ENCODE results near the gene RNF222. TPM values are rescaled to one million over a fixed set of nuclear protein-coding genes. Genes with fewer than 3 reads are reported as not detected.

Gene RNF222
- total RNA-seq, 2 experiments from 2014 or later, result 0.12 to 0.20 TPM

DNA sequence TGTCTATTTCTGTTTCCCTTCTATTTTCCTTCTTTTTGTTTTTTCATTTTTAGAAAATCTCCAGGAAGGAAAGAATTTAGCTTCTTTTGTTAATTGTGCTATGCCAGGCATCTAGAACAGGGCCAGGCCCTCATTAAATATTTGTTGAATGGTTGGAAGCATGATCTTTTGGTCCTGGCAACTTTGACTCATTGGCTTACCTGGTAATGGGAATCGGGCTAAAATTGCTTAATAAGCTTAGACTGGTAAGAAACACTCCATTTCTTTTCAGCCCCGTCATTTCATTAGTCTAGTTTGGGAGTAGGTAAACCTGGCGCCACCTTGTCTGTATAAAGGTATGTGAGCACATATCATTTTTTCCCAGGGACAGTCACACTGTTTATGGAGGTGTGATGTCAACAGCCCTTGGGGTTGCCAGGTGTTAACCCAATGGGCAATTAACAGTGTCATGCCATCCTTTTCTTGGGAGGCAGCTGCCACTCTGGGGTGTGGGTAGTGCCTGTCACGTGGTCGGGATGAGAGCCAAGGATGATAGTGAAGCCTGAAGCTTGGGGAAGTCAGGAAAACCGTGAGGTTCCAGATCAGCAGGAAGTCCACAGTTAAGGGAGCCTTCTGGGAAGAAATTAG lies 28.6 kb upstream of the RNF222 start:
- CTCF ChIA-PET, result interaction anchor here (1.5 kb wide), 1 partner anchor 16 kb away, joined by 3 read pairs; no protein-coding TSS in a partner anchor
- no peak overlapping the region for H3K4me3 Mint-ChIP-seq
- ATAC-seq, result no peak
- peaks cover 33% of the 10 kb centered on the region for H3K27me3 Mint-ChIP-seq
- H3K9me3 Mint-ChIP-seq (ENCODE audit: low read depth), result no peaks in the 10 kb centered on the region
- H3K36me3 Mint-ChIP-seq, result no peaks in the 10 kb centered on the region
- H3K27ac Mint-ChIP-seq, result no peak overlapping the region
- no peak for DNase-seq
- no peaks in the 10 kb centered on the region for H3K4me1 Mint-ChIP-seq

DNA sequence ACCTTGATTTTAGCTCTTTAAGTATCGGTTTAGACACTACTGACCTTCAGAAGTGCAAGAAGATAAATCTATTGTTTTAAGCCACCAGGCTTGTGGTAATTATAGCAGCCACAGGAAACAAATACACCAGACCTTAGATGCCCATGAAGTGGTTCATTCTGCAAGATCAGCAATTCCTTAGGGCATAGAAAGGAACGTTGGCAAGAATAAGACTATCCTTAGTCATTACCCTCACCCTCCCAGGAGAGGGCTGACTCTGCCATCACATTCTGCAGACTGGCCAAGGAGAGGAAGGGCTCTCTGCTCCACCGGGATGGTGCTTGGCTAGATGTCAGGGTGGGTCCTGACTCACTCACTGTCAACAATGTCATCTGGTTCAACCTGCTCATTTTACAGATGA lies 23.9 kb upstream of the RNF222 start:
- H3K36me3 Mint-ChIP-seq, result no peaks in the 10 kb centered on the region
- no peaks in the 10 kb centered on the region for H3K4me1 Mint-ChIP-seq
- H3K9me3 Mint-ChIP-seq (ENCODE audit: low read depth), result no peaks in the 10 kb centered on the region
- peaks cover 71% of the 10 kb centered on the region for H3K27me3 Mint-ChIP-seq
- no peak overlapping the region for H3K4me3 Mint-ChIP-seq
- ATAC-seq, result no peak
- no peak overlapping the region for H3K27ac Mint-ChIP-seq
- CTCF ChIA-PET, result interaction anchor here (2.4 kb wide), 1 partner anchor 11 kb away, joined by 16 read pairs; no protein-coding TSS in a partner anchor
- no peak for DNase-seq

DNA sequence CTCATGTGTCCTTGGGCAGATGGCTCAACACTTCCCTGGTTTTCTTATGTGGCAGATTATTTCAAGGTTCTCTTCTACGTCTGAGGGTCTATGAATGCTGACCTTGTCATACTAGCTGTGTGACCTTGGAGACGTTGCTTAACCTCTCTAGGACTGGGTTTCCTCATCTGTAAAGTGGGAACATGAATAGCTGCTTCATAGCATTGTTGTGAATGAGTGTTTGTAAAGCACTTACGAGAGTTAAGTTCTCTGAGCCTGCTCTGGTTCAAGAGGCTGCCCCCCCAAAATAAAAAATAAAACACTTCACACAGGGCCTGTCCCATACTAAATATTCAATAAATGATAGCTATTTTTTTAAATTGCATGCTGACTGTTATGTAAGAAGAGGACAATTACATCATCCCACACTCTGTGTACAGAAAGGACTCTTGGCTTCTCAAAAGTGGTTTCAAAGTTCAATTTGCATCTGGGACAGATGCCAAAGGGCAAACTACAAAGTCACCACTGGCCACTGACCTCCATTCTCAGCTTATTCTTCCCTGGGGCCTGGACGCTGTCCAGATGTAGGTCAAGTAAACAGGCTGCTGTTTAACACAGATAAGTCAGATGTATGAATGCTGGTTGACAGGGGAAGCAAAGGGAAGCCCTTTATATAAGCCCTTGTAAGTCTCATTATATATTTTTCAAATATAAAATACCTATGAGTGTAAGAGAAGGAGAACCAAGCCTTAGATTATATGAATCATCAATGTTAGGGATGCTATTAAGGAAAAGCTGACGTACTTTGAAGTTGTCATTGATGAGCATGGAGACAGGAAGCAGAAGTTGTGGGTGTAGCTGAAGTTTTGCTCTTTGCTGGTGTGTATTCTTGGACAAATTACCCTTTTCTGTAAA lies 22.7 kb upstream of the RNF222 start:
- no peak for ATAC-seq
- CTCF ChIA-PET, result interaction anchor here (1.0 to 2.4 kb wide), 2 partner anchors 8 to 10 kb away, joined by 4 to 16 read pairs; no protein-coding TSS in a partner anchor
- H3K9me3 Mint-ChIP-seq (ENCODE audit: low read depth), result no peaks in the 10 kb centered on the region
- DNase-seq, result no peak
- H3K27ac Mint-ChIP-seq, result no peak overlapping the region
- no peak overlapping the region for H3K4me3 Mint-ChIP-seq
- H3K36me3 Mint-ChIP-seq, result no peaks in the 10 kb centered on the region
- H3K4me1 Mint-ChIP-seq, result no peaks in the 10 kb centered on the region
- peaks cover 76% of the 10 kb centered on the region for H3K27me3 Mint-ChIP-seq

DNA sequence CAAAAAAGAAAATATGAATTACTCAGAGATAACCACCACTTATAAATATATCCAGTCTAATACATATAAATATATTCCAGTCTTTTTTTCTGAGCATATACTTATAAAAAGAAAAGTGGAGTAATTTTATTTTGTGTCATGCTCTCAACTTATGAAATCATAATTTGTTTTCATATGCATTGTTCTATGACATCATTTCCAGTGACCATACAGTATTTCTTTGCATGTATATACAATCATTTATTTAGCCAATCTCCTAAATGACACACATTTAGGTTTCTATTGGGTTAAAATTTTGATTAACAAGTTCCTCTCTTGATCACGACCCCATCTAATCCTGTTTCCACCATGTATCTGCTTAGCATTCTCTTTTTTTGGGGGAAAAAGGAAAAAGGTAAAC lies 21.7 kb upstream of the RNF222 start:
- H3K9me3 Mint-ChIP-seq (ENCODE audit: low read depth), result no peaks in the 10 kb centered on the region
- DNase-seq, result no peak
- ATAC-seq, result no peak
- CTCF ChIA-PET, result interaction anchor here (2.4 kb wide), 1 partner anchor 9 kb away, joined by 16 read pairs; no protein-coding TSS in a partner anchor
- H3K4me3 Mint-ChIP-seq, result no peak overlapping the region
- no peaks in the 10 kb centered on the region for H3K4me1 Mint-ChIP-seq
- H3K27ac Mint-ChIP-seq, result no peak overlapping the region
- H3K36me3 Mint-ChIP-seq, result no peaks in the 10 kb centered on the region
- peaks cover 77% of the 10 kb centered on the region for H3K27me3 Mint-ChIP-seq

DNA sequence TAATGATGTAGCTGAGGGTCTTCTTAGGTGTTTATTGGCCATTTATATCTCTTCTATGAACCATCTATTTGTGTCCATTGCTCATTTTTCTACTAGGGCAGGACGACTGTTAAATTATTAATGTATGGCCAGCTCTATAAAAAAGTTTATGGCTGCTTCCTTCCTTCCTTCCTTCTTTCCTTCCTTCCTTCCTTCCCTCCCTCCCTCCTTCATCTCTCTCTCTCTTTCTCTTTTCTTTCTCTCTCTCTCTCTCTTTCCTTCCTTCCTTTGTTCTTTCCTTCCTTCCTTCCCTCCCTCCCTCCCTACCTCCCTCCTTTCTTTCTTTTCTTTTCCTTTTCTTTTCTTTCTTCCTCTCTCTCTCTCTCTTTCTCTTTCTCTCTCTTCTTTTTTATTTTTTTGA lies 20.8 kb upstream of the RNF222 start:
- Mint-ChIP-seq H3K4me1 (peaks cover 2% of the 10 kb centered on the region), H3K27me3 (peaks cover 70% of the 10 kb centered on the region), H3K27ac (no peak overlapping the region), H3K4me3 (no peak overlapping the region), H3K36me3 (no peaks in the 10 kb centered on the region), H3K9me3 (ENCODE audit: low read depth) (no peaks in the 10 kb centered on the region)
- ATAC-seq, result no peak
- DNase-seq, result no peak
- CTCF ChIA-PET, result interaction anchor here (1.1 to 1.3 kb wide), 2 partner anchors 8 to 328 kb away, joined by 4 read pairs; no protein-coding TSS in a partner anchor

DNA sequence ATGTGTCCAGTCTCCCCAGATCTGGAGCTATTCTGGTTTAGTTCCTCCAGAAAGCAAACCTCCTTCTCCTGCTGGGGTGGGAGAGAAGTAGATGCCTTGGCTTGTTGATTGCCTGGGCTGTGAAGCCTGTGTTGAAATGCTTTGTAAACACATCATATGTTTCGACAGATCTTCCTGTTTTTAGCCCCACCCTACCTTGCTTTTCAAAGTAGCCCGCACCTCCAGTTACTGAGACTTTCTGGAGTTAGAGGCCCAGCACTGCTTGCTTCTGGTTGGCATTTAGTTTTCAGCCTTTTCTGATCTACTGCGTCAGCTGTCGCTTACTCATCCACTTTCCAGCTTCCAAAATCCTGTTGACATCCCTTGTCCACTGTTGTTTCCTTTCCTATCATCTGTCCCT lies 20.2 kb upstream of the RNF222 start:
- H3K9me3 Mint-ChIP-seq (ENCODE audit: low read depth), result no peaks in the 10 kb centered on the region
- peaks cover 9% of the 10 kb centered on the region for H3K4me1 Mint-ChIP-seq
- peaks cover 70% of the 10 kb centered on the region for H3K27me3 Mint-ChIP-seq
- H3K36me3 Mint-ChIP-seq, result no peaks in the 10 kb centered on the region
- CTCF ChIA-PET, result interaction anchor here (1.1 to 1.3 kb wide), 2 partner anchors 8 to 328 kb away, joined by 4 read pairs; no protein-coding TSS in a partner anchor
- H3K4me3 Mint-ChIP-seq, result no peak overlapping the region
- ATAC-seq (no peak), DNase-seq (no peak)
- H3K27ac Mint-ChIP-seq, result no peak overlapping the region

DNA sequence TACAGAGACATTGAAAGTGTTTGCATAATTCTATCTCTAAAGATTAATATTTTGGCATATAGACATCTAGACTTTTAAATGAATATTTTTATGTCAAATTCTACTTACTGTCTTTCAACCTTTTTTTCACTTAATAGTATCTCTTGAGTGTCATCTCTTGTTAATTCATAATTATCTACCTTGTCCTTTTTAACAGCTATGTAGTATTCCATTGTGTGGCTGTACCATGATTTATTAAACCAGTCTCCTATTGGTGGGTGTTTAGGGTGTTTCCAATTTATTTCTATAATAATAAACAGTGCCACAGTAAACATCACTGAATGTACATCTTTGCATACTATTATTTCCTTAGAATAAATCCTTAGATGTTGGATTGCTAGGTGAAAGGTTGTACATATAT lies 16.3 kb upstream of the RNF222 start:
- no peak overlapping the region for H3K4me3 Mint-ChIP-seq
- no peaks in the 10 kb centered on the region for H3K9me3 Mint-ChIP-seq (ENCODE audit: low read depth)
- ATAC-seq, result no peak
- CTCF ChIA-PET, result interaction anchor here (3.9 kb wide), 1 partner anchor 332 kb away, joined by 19 read pairs; no protein-coding TSS in a partner anchor
- H3K4me1 Mint-ChIP-seq, result peaks cover 25% of the 10 kb centered on the region
- H3K36me3 Mint-ChIP-seq, result no peaks in the 10 kb centered on the region
- H3K27ac Mint-ChIP-seq, result no peak overlapping the region
- H3K27me3 Mint-ChIP-seq, result peaks cover 62% of the 10 kb centered on the region
- DNase-seq, result no peak

DNA sequence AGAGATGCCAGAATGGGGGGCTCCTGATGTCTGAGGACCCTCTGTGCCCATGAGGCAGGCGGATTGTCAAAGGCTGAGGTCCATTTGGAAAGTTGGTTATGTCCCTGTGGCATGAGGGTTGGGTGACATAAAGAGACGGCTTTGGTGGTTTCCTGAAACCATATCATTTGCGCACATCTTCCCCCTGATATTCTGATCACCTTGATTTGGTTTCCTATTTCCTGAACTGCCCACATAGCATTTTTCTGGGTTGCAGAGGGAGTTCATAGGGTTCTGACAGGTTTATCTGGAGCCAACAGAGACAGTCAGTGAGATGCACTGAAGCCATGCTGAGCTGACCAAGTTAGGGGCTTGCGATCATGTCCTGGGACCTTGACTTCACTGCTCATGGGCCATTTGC lies 15.7 kb upstream of the RNF222 start:
- ATAC-seq (peak; percentile 16), DNase-seq (no peak)
- peaks cover 28% of the 10 kb centered on the region for H3K4me1 Mint-ChIP-seq
- no peak overlapping the region for H3K4me3 Mint-ChIP-seq
- no peak overlapping the region for H3K27ac Mint-ChIP-seq
- CTCF ChIA-PET, result interaction anchor here (3.9 kb wide), 1 partner anchor 333 kb away, joined by 19 read pairs; no protein-coding TSS in a partner anchor
- H3K36me3 Mint-ChIP-seq, result no peaks in the 10 kb centered on the region
- H3K9me3 Mint-ChIP-seq (ENCODE audit: low read depth), result no peaks in the 10 kb centered on the region
- H3K27me3 Mint-ChIP-seq, result peaks cover 60% of the 10 kb centered on the region

DNA sequence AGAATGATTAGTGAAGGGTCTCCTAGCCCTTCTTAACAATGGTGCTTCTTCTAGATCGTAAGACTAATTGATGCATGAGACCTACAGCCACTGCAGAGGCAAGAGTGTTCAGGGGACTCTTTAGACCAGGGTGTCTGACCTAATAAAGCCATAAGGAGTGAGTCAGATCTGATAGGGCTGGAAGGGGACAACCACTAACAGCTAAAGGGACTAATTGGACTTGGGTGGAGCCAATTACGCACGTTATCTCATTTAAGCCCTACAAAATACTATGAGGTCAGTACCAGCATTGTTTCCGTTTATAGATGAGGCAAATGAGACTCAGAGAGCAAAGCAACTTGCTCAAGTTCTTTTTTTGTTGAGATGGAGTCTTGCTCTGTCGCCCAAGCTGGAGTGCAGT lies 14.5 kb upstream of the RNF222 start:
- CTCF ChIA-PET, result interaction anchor here (0.9 to 3.9 kb wide), 5 partner anchors 8 to 336 kb away, joined by 3 to 21 read pairs (median 4); no protein-coding TSS in a partner anchor
- Mint-ChIP-seq H3K36me3 (no peaks in the 10 kb centered on the region), H3K27ac (no peak overlapping the region), H3K4me1 (peaks cover 32% of the 10 kb centered on the region), H3K27me3 (peaks cover 51% of the 10 kb centered on the region), H3K9me3 (ENCODE audit: low read depth) (no peaks in the 10 kb centered on the region), H3K4me3 (no peak overlapping the region)
- ATAC-seq (no peak), DNase-seq (no peak)

DNA sequence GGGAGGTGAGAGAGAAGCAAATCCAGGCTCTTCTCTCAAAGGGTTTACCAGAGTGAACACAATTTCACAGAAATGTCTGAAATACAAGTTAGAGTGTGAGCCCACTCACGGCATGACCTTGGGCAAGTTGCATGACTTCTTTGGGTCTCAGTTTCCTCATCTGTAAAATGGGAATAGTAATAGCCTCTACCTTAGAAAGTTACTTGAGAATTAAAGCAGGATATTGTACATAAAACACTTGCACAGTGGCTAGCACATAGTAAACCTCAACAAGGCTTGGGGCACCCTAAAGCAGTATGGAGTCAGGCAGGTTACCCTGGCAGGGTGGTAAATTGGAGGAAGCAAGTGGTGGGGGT lies 13.2 kb upstream of the RNF222 start:
- Mint-ChIP-seq H3K9me3 (ENCODE audit: low read depth) (no peaks in the 10 kb centered on the region), H3K27me3 (peaks cover 38% of the 10 kb centered on the region), H3K27ac (no peak overlapping the region), H3K36me3 (no peaks in the 10 kb centered on the region), H3K4me1 (peaks cover 32% of the 10 kb centered on the region), H3K4me3 (no peak overlapping the region)
- ATAC-seq, result no peak
- CTCF ChIA-PET, result interaction anchor here (0.9 to 2.6 kb wide), 16 partner anchors 10 to 375 kb away, joined by 3 to 24 read pairs (median 4); partner anchors contain the start of gene NDEL1
- no peak for DNase-seq

DNA sequence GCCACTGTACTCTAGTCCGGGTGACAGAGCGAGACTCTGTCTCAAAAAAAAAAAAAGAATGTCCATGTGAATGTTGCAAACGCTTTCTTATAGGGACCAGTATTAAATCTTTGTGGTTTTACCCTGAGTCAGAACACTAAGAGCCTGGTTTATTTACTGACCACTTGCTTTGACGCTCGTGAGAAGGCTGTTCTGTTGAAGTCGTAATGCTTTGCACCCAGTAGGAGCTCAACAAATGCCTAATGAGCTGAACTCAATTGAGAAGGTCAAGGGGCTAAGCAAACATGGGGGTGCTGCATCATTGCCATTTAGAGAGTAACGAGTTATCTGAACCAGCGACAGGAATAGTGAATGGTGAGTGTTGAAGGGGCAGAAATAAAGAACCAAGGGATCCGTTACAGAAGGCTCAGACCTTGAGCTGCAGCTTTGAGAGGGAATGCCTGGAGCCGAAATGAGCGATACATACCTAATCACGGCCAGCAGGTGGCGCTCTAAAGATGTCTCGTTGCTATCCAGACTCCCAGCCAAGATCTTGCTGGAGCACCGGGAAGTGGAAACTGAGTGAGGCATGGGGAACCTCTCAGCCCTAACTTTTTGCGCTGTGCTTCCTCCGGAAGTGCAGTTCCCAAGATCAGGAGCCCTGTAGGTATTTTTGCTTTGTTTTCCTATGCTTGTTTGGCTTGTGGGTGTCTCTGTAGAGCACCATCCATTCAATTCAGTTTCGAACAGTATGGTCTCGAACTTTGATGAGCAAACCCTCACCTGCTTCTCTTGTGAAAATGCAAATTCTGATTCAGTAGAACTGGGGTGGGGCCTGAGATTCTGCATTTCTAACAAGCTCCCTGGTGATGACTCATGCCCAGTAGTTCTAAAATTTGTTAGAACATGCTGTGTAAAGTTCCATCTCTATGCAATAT lies 12.6 kb upstream of the RNF222 start:
- CTCF ChIA-PET, result interaction anchor here (0.6 to 2.6 kb wide), 32 partner anchors 8 to 376 kb away, joined by 3 to 24 read pairs (median 4); partner anchors contain the start of genes KRABD2, NDEL1 and RNF222
- H3K27ac Mint-ChIP-seq, result no peak overlapping the region
- peaks cover 32% of the 10 kb centered on the region for H3K4me1 Mint-ChIP-seq
- ATAC-seq (peak; percentile 86), DNase-seq (peak; percentile 83)
- H3K36me3 Mint-ChIP-seq, result no peaks in the 10 kb centered on the region
- peaks cover 38% of the 10 kb centered on the region for H3K27me3 Mint-ChIP-seq
- H3K9me3 Mint-ChIP-seq (ENCODE audit: low read depth), result no peaks in the 10 kb centered on the region
- no peak overlapping the region for H3K4me3 Mint-ChIP-seq

DNA sequence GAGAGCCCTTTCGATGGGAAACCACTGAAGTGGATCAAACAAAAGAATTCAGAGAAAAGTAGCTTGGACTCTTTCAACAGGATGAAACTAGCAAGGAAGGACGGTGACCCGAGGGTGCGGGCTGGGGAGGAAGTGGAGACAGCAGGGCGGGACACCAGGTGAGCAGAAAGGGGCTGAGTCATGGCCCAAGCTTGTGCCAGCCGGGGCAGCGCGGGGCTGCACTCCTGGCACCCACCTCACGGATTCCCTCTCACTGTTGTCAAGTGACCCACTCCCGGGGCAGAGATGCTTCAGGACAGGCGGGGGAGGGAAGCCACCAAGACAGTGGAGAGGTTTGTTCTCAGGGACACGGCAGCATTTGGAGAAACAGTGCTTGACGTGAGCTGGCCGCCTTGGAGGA lies 10.7 kb upstream of the RNF222 start:
- Mint-ChIP-seq H3K27me3 (peaks cover 29% of the 10 kb centered on the region), H3K4me3 (no peak overlapping the region), H3K9me3 (ENCODE audit: low read depth) (no peaks in the 10 kb centered on the region), H3K4me1 (peaks cover 28% of the 10 kb centered on the region), H3K36me3 (no peaks in the 10 kb centered on the region), H3K27ac (no peak overlapping the region)
- ATAC-seq (no peak), DNase-seq (no peak)
- CTCF ChIA-PET, result interaction anchor here (2.1 kb wide), 1 partner anchor 338 kb away, joined by 10 read pairs; no protein-coding TSS in a partner anchor
